Measurements from ENCODE around the gene PSMC5. TPM values are rescaled to one million over a fixed set of nuclear protein-coding genes. Genes with fewer than 3 reads are reported as not detected.

PSMC5 gene
- total RNA-seq, result 92.3 to 112 TPM (median 94.9 TPM) in 3 replicates
- long read RNA-seq, transcript PSMC5-203 (12 exons, 1,680 nt), result minor isoform, 27 of 169 reads
- long read RNA-seq, transcript PSMC5-201 (12 exons, 1,579 nt), result major isoform, 131 of 169 reads
- long read RNA-seq, partial matches to known transcripts, result 3 of 169 reads
- long read RNA-seq, other reads (novel, unspliced or antisense), result 6 of 169 reads

DNA sequence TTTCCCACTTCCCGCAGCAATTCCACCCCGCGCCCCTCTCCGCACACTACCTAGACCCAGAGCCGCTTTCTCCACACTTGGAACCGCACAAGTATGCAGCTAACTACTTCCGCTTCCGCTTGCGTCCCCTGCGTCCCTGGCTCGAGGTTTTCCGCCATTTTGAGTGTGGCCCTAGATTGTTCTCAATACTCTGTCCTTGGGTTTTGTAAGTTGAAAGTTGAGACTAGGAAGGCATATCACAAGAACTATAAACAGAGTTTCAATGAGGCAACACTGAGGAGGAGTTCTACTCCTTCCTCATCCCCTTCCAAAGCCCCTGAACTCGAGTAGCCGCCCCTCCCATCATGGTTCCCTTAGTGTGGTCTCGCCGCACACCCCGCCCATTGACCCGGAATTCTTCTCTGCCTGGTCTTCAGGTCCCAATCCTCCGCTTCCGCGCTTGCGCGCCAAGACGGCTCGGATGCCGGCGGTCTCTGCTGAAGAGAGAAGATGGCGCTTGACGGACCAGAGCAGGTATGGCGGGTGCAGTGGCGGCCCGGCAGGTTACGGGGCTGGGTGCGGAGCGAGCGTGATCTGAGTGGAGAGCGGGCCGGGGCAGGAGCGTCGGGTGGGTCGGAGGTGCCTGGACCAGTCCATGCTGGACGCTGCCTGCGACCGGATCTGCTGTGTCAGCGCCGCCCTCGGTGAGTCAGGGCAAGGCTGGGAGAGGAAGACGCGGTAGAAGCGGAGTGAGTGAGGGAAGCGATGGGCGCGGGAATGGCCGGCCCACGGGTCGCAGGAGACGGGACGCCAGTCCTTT lies at the start of gene PSMC5, which contains the start of gene FTSJ3:
TSS of gene PSMC5 (plus strand) at position 430 of the 799 bp plus-strand sequence. CDS start at position 490, 60 bp downstream.
TSS of gene FTSJ3 (minus strand) at position 662 of the 799 bp plus-strand sequence. CDS start 761 bp downstream, outside the sequence.
- no peaks in the 10 kb centered on the region for H3K9me3 Mint-ChIP-seq (ENCODE audit: low read depth)
- no peak for DNase-seq (ENCODE audit: low spot score)
- peaks cover 38% of the 10 kb centered on the region for H3K36me3 Mint-ChIP-seq (ENCODE audit: low read depth)
- H3K4me1 Mint-ChIP-seq (ENCODE audit: low read depth), result peaks cover 36% of the 10 kb centered on the region
- peak within 1 kb of the TSS; percentile 99 for H3K4me3 Mint-ChIP-seq (ENCODE audit: unreplicated experiment)
- H3K27ac Mint-ChIP-seq (ENCODE audit: unreplicated experiment), result peak within 1 kb of the TSS; percentile 100
- peak; percentile 79 for TF ChIP-seq CTCF (IDR thresholded peaks at IDR 0.05)
- no peaks in the 10 kb centered on the region for H3K27me3 Mint-ChIP-seq (ENCODE audit: low read depth)

- no peak for DNase-seq (ENCODE audit: low spot score)
- Mint-ChIP-seq H3K9me3 (ENCODE audit: low read depth) (no peaks in the 10 kb centered on the region), H3K36me3 (ENCODE audit: low read depth) (peaks cover 12% of the 10 kb centered on the region), H3K27ac (ENCODE audit: unreplicated experiment) (peak overlapping the region; percentile 22), H3K4me3 (ENCODE audit: unreplicated experiment) (no peak overlapping the region), H3K4me1 (ENCODE audit: low read depth) (peaks cover 41% of the 10 kb centered on the region), H3K27me3 (ENCODE audit: low read depth) (no peaks in the 10 kb centered on the region)
- TF ChIP-seq CTCF (IDR thresholded peaks at IDR 0.05), result no peak
Observed at GRCh38 chr17:63780507-63780906, 46.7 kb upstream of the PSMC5 start.

GRCh38 chr17:63780928-63781327 lies 46.3 kb upstream of the PSMC5 start:
- no peak overlapping the region for H3K4me3 Mint-ChIP-seq (ENCODE audit: unreplicated experiment)
- H3K27me3 Mint-ChIP-seq (ENCODE audit: low read depth), result no peaks in the 10 kb centered on the region
- DNase-seq (ENCODE audit: low spot score), result no peak
- peaks cover 14% of the 10 kb centered on the region for H3K36me3 Mint-ChIP-seq (ENCODE audit: low read depth)
- H3K9me3 Mint-ChIP-seq (ENCODE audit: low read depth), result no peaks in the 10 kb centered on the region
- no peak for TF ChIP-seq CTCF (IDR thresholded peaks at IDR 0.05)
- H3K27ac Mint-ChIP-seq (ENCODE audit: unreplicated experiment), result peak overlapping the region; percentile 22
- peaks cover 40% of the 10 kb centered on the region for H3K4me1 Mint-ChIP-seq (ENCODE audit: low read depth)

GRCh38 chr17:63783522-63783921 lies 43.7 kb upstream of the PSMC5 start:
- Mint-ChIP-seq H3K27ac (ENCODE audit: unreplicated experiment) (no peak overlapping the region), H3K27me3 (ENCODE audit: low read depth) (no peaks in the 10 kb centered on the region), H3K36me3 (ENCODE audit: low read depth) (peaks cover 14% of the 10 kb centered on the region), H3K9me3 (ENCODE audit: low read depth) (no peaks in the 10 kb centered on the region), H3K4me3 (ENCODE audit: unreplicated experiment) (no peak overlapping the region), H3K4me1 (ENCODE audit: low read depth) (peaks cover 31% of the 10 kb centered on the region)
- no peak for TF ChIP-seq CTCF (IDR thresholded peaks at IDR 0.05)
- DNase-seq (ENCODE audit: low spot score), result no peak

DNA sequence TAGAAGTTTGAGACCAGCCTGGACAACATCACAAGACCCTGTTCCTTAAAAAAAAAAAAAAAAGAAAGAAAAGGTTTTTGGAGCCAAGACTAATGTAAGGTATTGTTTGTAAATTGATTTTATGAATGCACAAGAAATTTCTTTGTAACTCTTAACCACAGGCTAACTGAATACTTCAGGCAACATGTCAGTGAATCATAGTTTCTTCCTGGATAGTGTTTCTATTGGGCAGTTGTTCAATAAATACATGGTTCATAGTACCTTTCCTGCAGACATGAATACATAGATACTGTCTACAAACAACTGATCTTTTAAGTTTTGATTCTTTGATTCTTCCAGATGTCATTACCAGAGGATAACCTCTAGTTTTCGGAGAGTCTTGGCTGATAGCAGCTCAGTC lies 41.7 kb upstream of the PSMC5 start:
- peak overlapping the region; percentile 63 for H3K27ac Mint-ChIP-seq (ENCODE audit: unreplicated experiment)
- DNase-seq (ENCODE audit: low spot score), result no peak
- TF ChIP-seq CTCF (IDR thresholded peaks at IDR 0.05), result no peak
- no peaks in the 10 kb centered on the region for H3K9me3 Mint-ChIP-seq (ENCODE audit: low read depth)
- H3K36me3 Mint-ChIP-seq (ENCODE audit: low read depth), result peaks cover 13% of the 10 kb centered on the region
- peaks cover 21% of the 10 kb centered on the region for H3K4me1 Mint-ChIP-seq (ENCODE audit: low read depth)
- no peaks in the 10 kb centered on the region for H3K27me3 Mint-ChIP-seq (ENCODE audit: low read depth)
- no peak overlapping the region for H3K4me3 Mint-ChIP-seq (ENCODE audit: unreplicated experiment)

Data from chondrocyte (in vitro differentiated cells).